Measurements from ENCODE around the gene DUSP6.
A peak's percentile ranks its signal among the peaks of the same experiment; 100 is the strongest.
"Not testable (repeated sequence)": the region's sequence is repeated elsewhere in the genome, so short reads cannot be mapped to it uniquely, and the experiment has no call there.

The DUSP6 gene

DNA sequence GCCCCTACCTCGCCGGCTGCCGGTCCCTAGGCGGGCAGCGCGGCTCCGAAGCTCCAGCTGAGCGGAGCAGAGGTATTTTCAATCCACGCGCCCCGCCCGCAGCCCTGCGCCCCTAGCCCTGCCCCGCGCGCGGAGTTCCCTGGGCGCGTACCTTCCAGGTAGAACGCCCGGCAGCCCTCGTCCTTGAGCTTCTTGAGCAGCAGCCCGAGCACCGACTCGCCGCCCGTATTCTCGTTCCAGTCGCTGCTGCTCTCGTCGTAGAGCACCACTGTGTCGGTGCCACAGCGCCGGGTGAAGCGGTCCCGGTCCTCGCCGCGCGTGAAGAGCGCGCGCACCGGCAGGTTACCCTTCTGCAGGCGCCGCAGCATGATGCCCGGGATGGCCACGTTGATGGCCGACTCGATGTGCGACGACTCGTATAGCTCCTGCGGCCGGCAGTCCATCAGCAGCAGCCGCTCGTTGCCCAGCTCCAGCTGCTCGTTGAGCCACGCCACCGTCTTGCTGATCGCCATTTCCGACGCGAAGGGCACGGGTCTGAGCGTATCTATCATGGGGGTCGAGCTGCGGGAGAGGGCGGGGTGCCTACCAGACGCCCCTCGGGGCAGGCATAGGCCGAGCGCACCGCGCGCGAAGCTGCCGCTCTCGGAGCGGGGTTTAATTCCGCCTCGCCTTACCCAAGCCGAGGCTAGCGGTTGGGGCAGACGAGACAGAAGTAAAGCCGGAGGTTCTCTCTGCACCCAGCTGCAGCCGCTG, 636 bp downstream of the DUSP6 start:
- peak; percentile 46 for DNase-seq

DNA sequence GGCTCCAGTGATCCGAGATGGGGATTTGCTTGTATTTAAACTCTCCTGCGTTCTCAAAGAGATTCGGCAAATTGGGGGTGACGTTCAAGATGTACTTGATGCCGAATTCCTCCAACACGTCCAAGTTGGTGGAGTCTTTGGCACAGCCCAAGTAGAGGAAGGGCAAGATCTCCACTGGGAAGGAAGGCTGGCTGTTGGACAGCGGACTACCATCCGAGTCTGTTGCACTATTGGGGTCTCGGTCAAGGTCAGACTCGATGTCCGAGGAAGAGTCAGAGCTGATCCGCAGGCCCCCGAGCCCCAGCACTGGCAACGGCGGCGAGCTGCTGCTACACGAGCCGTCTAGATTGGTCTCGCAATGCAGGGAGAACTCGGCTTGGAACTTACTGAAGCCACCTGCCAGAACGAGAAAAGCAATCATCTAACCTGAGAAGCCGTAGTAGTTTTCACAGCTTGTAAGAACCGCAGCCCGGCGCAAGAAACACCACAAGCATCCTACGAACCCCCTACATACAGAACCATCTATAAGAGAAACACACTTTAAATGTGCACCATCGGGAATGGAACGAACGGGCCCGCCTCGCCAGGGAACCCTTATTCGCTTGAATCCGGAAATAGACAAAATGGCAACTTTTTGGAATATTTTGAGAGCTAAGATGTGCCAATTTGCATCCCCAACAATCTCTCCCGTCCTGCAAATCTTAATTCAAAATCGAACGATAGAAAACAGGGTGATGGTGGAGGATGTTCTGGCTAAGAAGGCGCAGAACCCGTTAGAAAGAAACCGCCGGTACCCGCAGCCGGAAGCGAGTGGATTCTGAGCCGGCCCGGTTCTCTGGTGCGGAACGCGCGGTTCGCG, 1.4 kb downstream of the DUSP6 start:
- DNase-seq = peak; percentile 31

DNA sequence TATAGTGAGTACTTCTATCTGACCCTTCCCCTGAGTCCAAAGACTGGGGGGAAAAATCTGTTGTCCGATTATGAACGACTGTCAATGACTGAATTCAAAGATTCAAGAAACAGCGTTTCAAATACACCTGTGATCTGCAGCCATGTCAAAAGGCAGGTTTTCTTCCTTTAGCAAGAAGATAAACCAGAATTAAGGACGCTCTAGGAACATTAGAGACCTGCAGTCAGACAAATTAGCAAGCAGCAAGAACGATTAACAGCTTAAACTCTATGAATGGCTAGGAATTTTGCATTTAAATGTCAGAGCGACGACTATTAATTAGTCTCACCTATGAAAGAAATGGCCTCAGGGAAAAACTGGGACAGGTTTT, 2.1 kb downstream of the DUSP6 start:
- no peak for DNase-seq

- peak; percentile 23 for DNase-seq
Observed at GRCh38 chr12:89349814-89350213, 2.5 kb downstream of the DUSP6 start.

DNA sequence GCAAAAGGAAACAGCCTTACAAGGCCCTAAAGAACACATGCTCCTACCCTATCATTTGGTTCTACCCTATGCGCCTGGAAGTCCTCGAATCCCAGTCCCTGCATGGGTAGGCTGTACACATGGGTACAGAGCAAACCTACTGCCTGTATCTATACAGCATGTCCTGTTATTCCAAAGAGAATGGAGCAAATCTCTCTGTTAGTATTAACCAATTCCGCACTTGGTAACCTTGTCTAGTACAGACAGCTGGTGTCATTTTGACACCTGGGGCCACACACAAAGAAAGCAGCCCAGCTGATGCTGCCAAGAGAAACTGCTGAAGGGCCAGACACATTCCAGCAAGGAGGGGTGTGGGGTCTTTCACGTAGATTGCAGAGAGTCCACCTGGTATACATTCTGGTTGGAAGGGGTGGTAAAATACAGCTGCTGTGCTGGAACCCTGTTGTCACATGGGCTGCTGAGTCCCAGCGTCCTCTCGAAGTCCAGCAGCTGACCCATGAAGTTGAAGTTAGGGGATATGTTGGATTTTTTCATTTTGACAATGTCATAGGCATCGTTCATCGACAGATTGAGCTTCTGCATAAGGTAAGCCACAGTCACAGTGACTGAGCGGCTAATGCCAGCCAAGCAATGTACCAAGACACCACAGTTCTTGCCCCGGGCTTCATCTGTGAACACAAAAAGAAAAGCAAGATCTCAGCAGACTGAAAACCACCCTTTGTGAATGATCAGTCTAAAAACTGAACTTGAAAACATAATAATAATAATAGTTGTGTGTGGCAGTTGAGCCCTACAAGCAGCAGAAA, 3.2 kb downstream of the DUSP6 start:
- DNase-seq = no peak

- DNase-seq = no peak
Observed at GRCh38 chr12:89347325-89347829, 4.9 kb downstream of the DUSP6 start.

- no peak for DNase-seq
Observed at GRCh38 chr12:89346741-89347324, 5.5 kb downstream of the DUSP6 start.

DNA sequence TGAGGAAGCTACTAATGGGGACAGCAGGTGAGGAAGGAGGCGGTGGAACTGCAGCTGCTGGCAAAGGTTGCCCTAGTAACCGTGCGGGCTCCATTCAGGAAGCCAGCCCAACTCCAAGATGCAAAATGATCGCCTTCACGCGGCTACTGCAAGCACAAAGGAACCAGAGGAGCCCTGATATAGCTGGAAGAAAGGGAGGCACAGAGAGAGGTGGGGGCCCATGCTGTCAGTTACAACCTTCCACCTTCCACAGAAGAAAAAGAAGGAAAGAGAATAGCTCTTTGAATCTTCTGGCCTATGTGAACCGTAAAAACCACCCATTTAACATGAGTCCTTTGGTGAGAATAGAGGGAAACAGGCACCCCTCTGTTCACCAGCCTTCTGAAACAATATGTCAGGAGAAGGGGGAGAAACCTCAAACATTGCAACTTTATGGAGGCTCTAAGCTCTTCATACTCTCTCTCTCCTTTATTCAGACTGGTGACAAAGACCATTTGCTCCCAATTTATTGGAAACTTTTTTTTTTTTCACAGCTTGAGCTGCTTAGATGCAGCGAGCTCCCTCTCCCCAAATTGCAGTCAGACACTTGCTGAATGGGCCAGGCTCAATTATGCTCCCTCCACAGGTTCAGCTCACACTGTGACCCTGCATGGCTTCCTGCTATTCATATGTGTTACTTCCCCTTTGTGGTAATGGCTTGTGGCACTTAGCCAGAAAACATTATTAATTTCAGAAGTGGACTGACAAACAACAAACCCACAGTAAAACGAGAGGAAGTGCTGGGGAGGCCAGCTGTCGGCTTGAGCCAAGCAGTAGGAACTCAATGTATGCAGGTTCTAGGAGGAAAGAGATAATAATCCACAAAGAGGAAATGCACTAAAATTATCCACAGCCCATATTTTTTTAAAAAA, 6.2 kb downstream of the DUSP6 start:
- peak; percentile 94 for DNase-seq

DNA sequence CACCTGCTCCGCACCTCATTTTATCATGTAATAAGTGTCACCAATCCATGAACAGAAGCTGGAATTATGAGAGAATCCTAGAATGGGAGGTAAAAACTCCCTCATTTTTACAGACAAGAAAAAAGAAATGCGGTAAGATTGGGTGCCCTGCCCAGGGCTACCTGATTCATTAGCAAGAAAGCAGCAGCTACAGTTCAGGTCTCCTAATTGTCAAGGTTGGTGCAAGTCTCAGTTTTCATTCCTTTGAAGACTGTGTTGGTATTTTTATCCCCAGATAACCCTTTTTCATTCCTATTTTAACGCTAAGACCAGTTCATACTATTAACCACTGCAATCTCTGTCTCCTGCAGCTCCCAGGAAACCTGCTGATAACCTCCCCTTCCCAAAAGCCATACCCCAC, 6.9 kb downstream of the DUSP6 start:
- no peak for DNase-seq

DNA sequence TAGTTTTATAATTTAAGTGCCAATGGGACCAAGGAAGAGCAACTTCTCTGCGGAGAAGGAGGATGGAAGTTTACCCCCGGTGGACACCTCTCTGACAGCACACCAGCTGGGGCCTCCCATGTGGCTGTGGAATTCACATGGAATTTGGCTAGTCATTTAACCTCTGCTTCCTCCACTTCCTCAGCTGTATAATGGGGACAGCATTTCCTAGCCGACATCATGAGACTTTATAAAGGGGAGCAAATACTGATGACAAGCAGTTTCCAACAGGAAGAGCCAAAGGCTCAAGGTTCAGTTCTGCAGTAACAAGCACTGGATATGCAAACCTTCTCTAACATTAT, 7.5 kb downstream of the DUSP6 start:
- no peak for DNase-seq

DNA sequence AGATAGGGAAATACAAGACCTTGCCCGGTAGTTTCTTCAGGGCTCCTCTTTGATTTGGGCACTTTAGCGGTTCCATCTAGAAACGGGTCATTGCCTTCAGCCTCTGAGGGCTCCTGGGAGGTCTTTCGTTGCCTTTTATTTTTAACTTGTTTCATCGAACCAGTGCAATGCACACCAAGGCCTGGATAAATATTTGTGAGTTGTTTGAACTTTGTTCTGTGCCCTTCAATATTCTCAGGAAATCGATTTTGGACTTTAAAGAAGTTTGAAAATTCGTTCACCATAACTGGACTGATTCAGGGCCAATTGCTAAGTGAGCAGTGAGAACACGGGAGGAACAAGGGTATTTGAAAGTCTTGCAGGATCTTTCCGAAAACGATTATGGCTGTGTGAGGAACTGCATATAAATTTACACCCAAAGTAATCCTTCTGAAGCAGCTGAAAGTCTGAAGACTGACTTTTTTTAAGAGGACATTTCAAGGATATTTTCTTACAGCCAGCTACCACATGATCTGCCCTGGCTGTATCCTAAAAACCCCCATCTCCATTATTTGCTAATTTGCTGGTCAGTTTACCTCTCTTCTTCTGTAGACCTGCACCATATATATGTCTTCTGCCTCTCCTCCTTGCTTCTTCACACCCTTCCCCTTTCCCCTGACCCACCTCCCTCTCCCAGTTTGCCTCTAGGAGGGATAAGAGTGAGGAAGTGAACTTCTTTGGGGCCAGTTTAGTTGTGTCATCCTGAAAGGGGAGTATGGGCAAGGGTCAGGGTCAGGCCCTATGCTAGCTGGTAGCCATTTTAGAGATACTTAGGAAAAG, 8.0 kb downstream of the DUSP6 start:
- DNase-seq = no peak

DNA sequence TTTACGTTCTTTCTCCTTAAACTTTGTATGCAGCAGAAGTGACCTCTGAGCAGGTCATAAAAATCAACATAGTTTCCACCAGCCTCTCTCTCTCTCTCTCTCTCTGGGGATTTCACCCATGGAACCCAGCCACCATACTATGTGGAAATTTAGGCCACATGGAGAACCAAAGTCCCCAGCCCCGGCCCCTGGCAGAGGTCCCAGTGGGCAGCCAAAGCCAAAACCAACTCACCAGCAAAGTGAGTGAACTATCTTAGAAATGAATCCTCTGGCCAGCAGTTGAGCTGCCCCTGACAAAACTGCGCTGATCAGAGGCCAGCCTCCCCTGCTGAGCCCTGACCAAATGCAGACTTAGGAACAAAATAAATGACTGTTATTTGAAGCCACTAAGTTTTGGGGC, 9.2 kb downstream of the DUSP6 start:
- no peak for DNase-seq

- DNase-seq = no peak
Observed at GRCh38 chr12:89340861-89341260, 11.4 kb downstream of the DUSP6 start.

DNA sequence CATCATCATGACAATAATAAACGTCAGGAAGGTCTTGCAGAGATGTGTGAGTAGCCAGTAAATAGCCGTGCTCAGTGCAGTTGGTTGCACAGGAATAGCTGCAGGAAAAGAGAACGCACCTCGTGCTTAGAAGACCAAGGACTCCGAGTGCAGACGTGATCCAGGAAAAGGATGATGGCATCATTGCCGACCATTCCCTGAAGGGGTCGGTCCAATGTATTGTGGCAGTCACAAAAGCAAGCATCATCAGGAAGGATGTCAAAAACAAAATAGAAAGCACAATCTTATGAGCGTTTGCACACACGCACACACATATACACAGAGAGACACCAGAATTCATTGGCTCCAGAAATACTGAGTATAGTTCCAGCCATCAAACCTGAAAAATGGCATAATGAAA, 12.8 kb downstream of the DUSP6 start:
- DNase-seq = no peak

GRCh38 chr12:89337136-89337535, 15.2 kb downstream of the DUSP6 start:
- not testable (repeated sequence) for DNase-seq

- no peak for DNase-seq
Observed at GRCh38 chr12:89335452-89336244, 16.7 kb downstream of the DUSP6 start.

DNA sequence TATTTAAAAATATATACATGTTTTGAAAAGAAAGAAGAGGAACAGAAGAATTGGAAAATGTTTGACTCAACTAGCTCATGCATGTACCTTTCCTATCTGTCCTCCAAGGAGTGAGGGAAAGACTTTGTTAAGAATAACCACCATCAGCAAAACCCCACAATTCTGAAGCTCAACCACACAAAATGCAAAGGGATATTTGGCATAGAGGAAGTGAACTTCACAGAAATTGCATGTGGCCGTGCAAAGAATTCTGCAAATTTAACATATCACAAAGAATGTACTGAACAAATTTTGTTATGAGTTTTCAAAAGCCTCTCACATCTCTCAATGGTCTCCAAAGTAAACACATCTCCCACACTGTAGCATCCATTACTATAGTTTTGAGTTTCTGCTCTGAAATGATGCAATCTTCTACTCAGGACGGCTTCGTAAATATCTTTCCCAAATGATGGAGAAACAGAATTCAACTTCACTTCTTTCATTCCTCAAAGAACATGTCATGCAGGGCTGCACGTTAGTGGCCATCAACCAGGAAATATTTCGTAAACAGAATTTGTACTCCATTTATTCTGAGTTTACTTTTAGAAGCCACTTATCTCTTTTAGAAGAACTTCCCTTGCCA, 17.6 kb downstream of the DUSP6 start:
- no peak for DNase-seq

GRCh38 chr12:89333564-89334252, 18.6 kb downstream of the DUSP6 start:
- DNase-seq = peak; percentile 24

All from activated CD4-positive, alpha-beta T cell treated with anti-CD3 and anti-CD28 coated beads, Interleukin-2, amount 50 U/mL, for 16 hours (primary cell).